NCI-H2107 (cell line): ENCODE data around the gene AIMP1.
"Not testable (repeated sequence)": the region's sequence is repeated elsewhere in the genome, so short reads cannot be mapped to it uniquely, and the experiment has no call there.

Source experiments
- DNase-seq: peaks from one replicate; lab custom pipeline; 2025; lab: John Stamatoyannopoulos, UW

The AIMP1 gene

GRCh38 chr4:106353786-106354185 lies 37.4 kb downstream of the AIMP1 start:
- DNase-seq = no peak

GRCh38 chr4:106355193-106355592 lies 38.8 kb downstream of the AIMP1 start:
- no peak for DNase-seq

GRCh38 chr4:106358899-106359298 lies 42.5 kb downstream of the AIMP1 start:
- no peak for DNase-seq

GRCh38 chr4:106362086-106362825 lies 45.9 kb downstream of the AIMP1 start:
- no peak for DNase-seq

- no peak for DNase-seq
These were observed 47.9 kb downstream of the AIMP1 start for GRCh38 chr4:106364282-106364681.

GRCh38 chr4:106365613-106366012 lies 49.3 kb downstream of the AIMP1 start:
- no peak for DNase-seq

- no peak for DNase-seq
These were observed 49.7 kb downstream of the AIMP1 start for GRCh38 chr4:106366026-106366425.

- no peak for DNase-seq
These were observed 50.7 kb downstream of the AIMP1 start for GRCh38 chr4:106367072-106367471.

- no peak for DNase-seq
These were observed 52.3 kb downstream of the AIMP1 start, which contains the start of gene GIMD1 for GRCh38 chr4:106368678-106369077. Gene GIMD1 (minus strand): TSS chr4:106368778. CDS start chr4:106367435, 1,343 bp downstream.

GRCh38 chr4:106369456-106370060 lies 53.2 kb downstream of the AIMP1 start:
- DNase-seq = no peak

GRCh38 chr4:106370214-106370613 lies 53.9 kb downstream of the AIMP1 start:
- DNase-seq = no peak

- no peak for DNase-seq
These were observed 54.8 kb downstream of the AIMP1 start for GRCh38 chr4:106371161-106371560.

GRCh38 chr4:106373026-106373425 lies 56.7 kb downstream of the AIMP1 start:
- no peak for DNase-seq

- DNase-seq = no peak
These were observed 63.8 kb downstream of the AIMP1 start for GRCh38 chr4:106380179-106380578.

GRCh38 chr4:106384878-106385277 lies 68.5 kb downstream of the AIMP1 start:
- DNase-seq = no peak

GRCh38 chr4:106385853-106386393 lies 69.6 kb downstream of the AIMP1 start:
- DNase-seq = no peak

GRCh38 chr4:106395582-106395981 lies 79.2 kb downstream of the AIMP1 start:
- no peak for DNase-seq

GRCh38 chr4:106398898-106399297 lies 82.5 kb downstream of the AIMP1 start:
- not testable (repeated sequence) for DNase-seq
